ENCODE measurements around the gene PLEKHG3.

Gene PLEKHG3

DNA sequence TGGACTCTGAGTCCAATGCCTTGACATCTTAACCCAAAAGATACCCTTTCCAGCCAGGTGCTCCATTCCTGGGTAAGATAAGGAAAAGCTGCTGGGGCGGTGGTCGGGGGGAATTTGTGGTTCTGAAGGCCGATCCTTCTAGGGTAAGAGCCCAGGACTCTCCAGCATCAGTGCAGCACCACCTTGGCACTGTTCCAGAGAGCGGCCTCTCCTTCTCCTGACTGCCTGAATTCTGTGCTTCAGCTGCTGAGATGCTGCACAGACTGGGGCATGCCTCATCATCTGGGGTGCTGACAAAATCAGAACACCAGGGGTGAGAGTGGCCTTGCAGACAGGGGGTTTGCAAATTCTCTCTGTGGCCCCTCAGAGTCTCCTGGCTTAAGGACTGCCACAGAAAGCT is 88.0 kb downstream of the PLEKHG3 start:
- Histone ChIP-seq H3K36me3 (ENCODE audit: insufficient read depth, low read length) (no peaks in the 10 kb centered on the region), H3K4me3 (ENCODE audit: low read length, poor library complexity, severe bottlenecking) (no peak overlapping the region), H3K4me1 (ENCODE audit: insufficient read depth, low read length, poor library complexity, severe bottlenecking) (no peaks in the 10 kb centered on the region), H3K27me3 (ENCODE audit: insufficient read depth, low read length, poor library complexity, severe bottlenecking) (no peaks in the 10 kb centered on the region), H3K9me3 (ENCODE audit: insufficient read depth, low read depth, low read length) (no peaks in the 10 kb centered on the region), H3K9ac (ENCODE audit: low read depth, low read length, poor library complexity, severe bottlenecking) (no peak overlapping the region), H3F3A (ENCODE audit: low read depth) (no peaks in the 10 kb centered on the region), H3K4me2 (ENCODE audit: low read depth, low read length, poor library complexity, severe bottlenecking) (no peak overlapping the region), H3K79me2 (ENCODE audit: insufficient read depth, low read length) (no peaks in the 10 kb centered on the region), H4K20me1 (ENCODE audit: insufficient read depth, low read length, poor library complexity, severe bottlenecking) (no peaks in the 10 kb centered on the region), H2AFZ (ENCODE audit: low read length) (no peak overlapping the region), H3K9me2 (replicated peaks; ENCODE audit: low read depth, low read length) (no peaks in the 10 kb centered on the region)
- TF ChIP-seq EZH2phosphoT487 (IDR thresholded peaks at IDR 0.05; ENCODE audit: borderline replicate concordance) = no peak

DNA sequence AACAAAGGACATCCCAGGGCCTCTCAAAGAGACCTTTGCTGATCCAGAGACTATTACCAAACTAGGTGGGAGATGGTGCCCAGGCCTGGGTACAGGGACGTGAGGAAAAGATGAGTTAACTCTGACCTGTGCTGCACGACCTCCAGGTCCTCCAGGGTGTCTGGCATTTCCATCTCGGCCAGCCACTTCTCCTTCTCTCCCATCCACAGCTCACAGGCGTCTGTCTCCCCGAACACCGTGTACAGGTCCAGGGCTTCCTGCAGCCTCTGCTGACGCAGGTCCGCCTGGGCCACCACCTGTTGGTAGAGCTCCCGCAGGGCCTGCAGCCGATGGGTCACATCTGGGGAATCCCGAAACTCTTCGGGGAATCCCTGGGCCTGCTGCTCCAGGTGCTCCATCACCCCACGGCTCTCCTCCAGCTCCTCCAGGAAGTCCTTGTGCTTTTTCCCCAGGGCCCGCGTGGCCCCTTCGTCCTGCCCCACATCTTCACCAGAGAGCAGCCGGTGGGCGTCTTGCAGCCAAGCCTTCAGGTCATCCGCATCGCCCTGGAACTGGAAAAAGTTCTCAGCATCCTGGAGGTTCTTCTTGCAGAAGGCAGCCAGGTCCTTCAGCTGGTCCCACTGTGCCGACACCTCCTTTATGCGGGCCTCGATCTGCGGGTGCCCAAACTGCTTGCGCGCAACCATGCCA is 88.8 kb downstream of the PLEKHG3 start:
- no peaks in the 10 kb centered on the region for H3K4me1 ChIP-seq (ENCODE audit: insufficient read depth, low read length, poor library complexity, severe bottlenecking)
- TF ChIP-seq EZH2phosphoT487 (IDR thresholded peaks at IDR 0.05; ENCODE audit: borderline replicate concordance) = no peak
- TF ChIP-seq, protein P1, sequence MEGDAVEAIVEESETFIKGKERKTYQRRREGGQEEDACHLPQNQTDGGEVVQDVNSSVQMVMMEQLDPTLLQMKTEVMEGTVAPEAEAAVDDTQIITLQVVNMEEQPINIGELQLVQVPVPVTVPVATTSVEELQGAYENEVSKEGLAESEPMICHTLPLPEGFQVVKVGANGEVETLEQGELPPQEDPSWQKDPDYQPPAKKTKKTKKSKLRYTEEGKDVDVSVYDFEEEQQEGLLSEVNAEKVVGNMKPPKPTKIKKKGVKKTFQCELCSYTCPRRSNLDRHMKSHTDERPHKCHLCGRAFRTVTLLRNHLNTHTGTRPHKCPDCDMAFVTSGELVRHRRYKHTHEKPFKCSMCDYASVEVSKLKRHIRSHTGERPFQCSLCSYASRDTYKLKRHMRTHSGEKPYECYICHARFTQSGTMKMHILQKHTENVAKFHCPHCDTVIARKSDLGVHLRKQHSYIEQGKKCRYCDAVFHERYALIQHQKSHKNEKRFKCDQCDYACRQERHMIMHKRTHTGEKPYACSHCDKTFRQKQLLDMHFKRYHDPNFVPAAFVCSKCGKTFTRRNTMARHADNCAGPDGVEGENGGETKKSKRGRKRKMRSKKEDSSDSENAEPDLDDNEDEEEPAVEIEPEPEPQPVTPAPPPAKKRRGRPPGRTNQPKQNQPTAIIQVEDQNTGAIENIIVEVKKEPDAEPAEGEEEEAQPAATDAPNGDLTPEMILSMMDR (conservative IDR thresholded peaks at IDR 0.05; ENCODE audit: low read length) = no peak
- no peak overlapping the region for H2AFZ ChIP-seq (ENCODE audit: low read length)
- H3K9me3 ChIP-seq (ENCODE audit: insufficient read depth, low read depth, low read length) = no peaks in the 10 kb centered on the region
- H3K9me2 ChIP-seq (replicated peaks; ENCODE audit: low read depth, low read length) = no peaks in the 10 kb centered on the region
- H3F3A ChIP-seq (ENCODE audit: low read depth) = no peaks in the 10 kb centered on the region
- no peak overlapping the region for H3K4me3 ChIP-seq (ENCODE audit: low read length, poor library complexity, severe bottlenecking)
- no peaks in the 10 kb centered on the region for H4K20me1 ChIP-seq (ENCODE audit: insufficient read depth, low read length, poor library complexity, severe bottlenecking)
- no peaks in the 10 kb centered on the region for H3K36me3 ChIP-seq (ENCODE audit: insufficient read depth, low read length)
- H3K79me2 ChIP-seq (ENCODE audit: insufficient read depth, low read length) = no peaks in the 10 kb centered on the region
- H3K9ac ChIP-seq (ENCODE audit: low read depth, low read length, poor library complexity, severe bottlenecking) = no peak overlapping the region
- H3K27me3 ChIP-seq (ENCODE audit: insufficient read depth, low read length, poor library complexity, severe bottlenecking) = no peaks in the 10 kb centered on the region
- H3K4me2 ChIP-seq (ENCODE audit: low read depth, low read length, poor library complexity, severe bottlenecking) = no peak overlapping the region

DNA sequence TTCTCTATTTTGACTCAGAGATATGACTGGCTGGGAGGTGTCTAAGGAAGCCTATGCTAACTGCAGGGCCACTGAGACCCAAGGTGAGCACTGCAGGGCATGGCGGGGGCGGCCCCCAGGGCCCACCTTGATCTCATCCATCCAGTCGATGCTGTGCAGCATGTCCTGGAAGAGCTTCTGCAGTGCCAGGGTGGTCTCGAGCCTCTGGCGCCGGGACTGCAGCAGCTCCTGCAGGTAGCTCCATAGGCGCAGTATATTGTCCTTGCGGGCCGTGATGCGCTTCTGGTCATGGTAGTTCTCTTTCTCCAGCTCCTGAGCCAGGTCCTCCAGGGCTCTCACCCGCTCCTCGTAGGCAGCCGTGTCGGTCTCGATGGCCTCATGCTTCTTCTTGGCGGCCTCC is 91.0 kb downstream of the PLEKHG3 start:
- H4K20me1 ChIP-seq (ENCODE audit: insufficient read depth, low read length, poor library complexity, severe bottlenecking) = no peaks in the 10 kb centered on the region
- H2AFZ ChIP-seq (ENCODE audit: low read length) = no peak overlapping the region
- no peaks in the 10 kb centered on the region for H3K79me2 ChIP-seq (ENCODE audit: insufficient read depth, low read length)
- H3F3A ChIP-seq (ENCODE audit: low read depth) = no peaks in the 10 kb centered on the region
- no peak for TF ChIP-seq EZH2phosphoT487 (IDR thresholded peaks at IDR 0.05; ENCODE audit: borderline replicate concordance)
- TF ChIP-seq, protein P1 (conservative IDR thresholded peaks at IDR 0.05; ENCODE audit: low read length) = no peak
- H3K4me2 ChIP-seq (ENCODE audit: low read depth, low read length, poor library complexity, severe bottlenecking) = no peak overlapping the region
- H3K9me3 ChIP-seq (ENCODE audit: insufficient read depth, low read depth, low read length) = no peaks in the 10 kb centered on the region
- no peaks in the 10 kb centered on the region for H3K27me3 ChIP-seq (ENCODE audit: insufficient read depth, low read length, poor library complexity, severe bottlenecking)
- H3K9ac ChIP-seq (ENCODE audit: low read depth, low read length, poor library complexity, severe bottlenecking) = no peak overlapping the region
- peaks cover 1% of the 10 kb centered on the region for H3K4me1 ChIP-seq (ENCODE audit: insufficient read depth, low read length, poor library complexity, severe bottlenecking)
- H3K9me2 ChIP-seq (replicated peaks; ENCODE audit: low read depth, low read length) = no peaks in the 10 kb centered on the region
- no peaks in the 10 kb centered on the region for H3K36me3 ChIP-seq (ENCODE audit: insufficient read depth, low read length)
- H3K4me3 ChIP-seq (ENCODE audit: low read length, poor library complexity, severe bottlenecking) = no peak overlapping the region

DNA sequence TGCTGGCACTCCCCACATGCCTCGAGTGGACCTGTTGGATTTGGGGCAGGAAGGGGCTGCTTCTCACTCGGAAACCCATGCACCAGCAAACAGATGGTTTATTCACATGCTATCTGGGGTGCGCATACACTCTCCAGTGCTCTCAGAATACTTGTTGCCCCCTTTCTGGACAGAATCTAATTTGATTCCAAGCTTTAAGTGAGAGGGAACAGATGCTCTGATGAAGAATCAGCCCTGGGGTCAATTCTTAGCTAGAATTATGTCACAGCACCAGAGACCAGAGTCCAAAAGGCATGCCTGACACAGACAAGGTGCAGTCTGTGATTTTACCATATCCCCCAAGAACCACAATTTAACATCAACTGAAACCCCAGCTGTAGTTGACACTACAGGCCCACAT is 91.7 kb downstream of the PLEKHG3 start:
- TF ChIP-seq, protein P1 (conservative IDR thresholded peaks at IDR 0.05; ENCODE audit: low read length) = no peak
- no peak for TF ChIP-seq EZH2phosphoT487 (IDR thresholded peaks at IDR 0.05; ENCODE audit: borderline replicate concordance)

More for the DNA sequence above, 91.7 kb downstream of the PLEKHG3 start:
- H3K4me2 ChIP-seq (ENCODE audit: low read depth, low read length, poor library complexity, severe bottlenecking) = no peak overlapping the region
- no peaks in the 10 kb centered on the region for H3K79me2 ChIP-seq (ENCODE audit: insufficient read depth, low read length)
- no peak overlapping the region for H2AFZ ChIP-seq (ENCODE audit: low read length)
- H3K27me3 ChIP-seq (ENCODE audit: insufficient read depth, low read length, poor library complexity, severe bottlenecking) = no peaks in the 10 kb centered on the region
- H4K20me1 ChIP-seq (ENCODE audit: insufficient read depth, low read length, poor library complexity, severe bottlenecking) = no peaks in the 10 kb centered on the region
- no peak overlapping the region for H3K4me3 ChIP-seq (ENCODE audit: low read length, poor library complexity, severe bottlenecking)
- no peaks in the 10 kb centered on the region for H3K36me3 ChIP-seq (ENCODE audit: insufficient read depth, low read length)
- no peaks in the 10 kb centered on the region for H3K9me2 ChIP-seq (replicated peaks; ENCODE audit: low read depth, low read length)
- H3K9ac ChIP-seq (ENCODE audit: low read depth, low read length, poor library complexity, severe bottlenecking) = no peak overlapping the region
- no peaks in the 10 kb centered on the region for H3F3A ChIP-seq (ENCODE audit: low read depth)
- no peaks in the 10 kb centered on the region for H3K9me3 ChIP-seq (ENCODE audit: insufficient read depth, low read depth, low read length)
- H3K4me1 ChIP-seq (ENCODE audit: insufficient read depth, low read length, poor library complexity, severe bottlenecking) = peaks cover 3% of the 10 kb centered on the region

All from Loucy (cell line).